AG04450 (cell line): ENCODE results near the gene CDK14. TPM values are rescaled to one million over a fixed set of nuclear protein-coding genes. Genes with fewer than 3 reads are reported as not detected.
"Not testable (repeated sequence)": the region's sequence is repeated elsewhere in the genome, so short reads cannot be mapped to it uniquely, and the experiment has no call there.

ENCODE experiments used
- CTCF ChIA-PET: fragments of 300-600, 350-600 bp; formaldehyde crosslinking; extraction: SDS; loops from one replicate; lab custom pipeline; 2022; ENCODE audit warnings: antibody characterized with exemption, inconsistent platforms; lab: Charles Lee
- POLR2A ChIA-PET: fragments of 350-600 bp; formaldehyde crosslinking; extraction: SDS; loops from one replicate; lab custom pipeline; 2021; ENCODE audit warnings: antibody characterized with exemption, inconsistent platforms; lab: Yijun Ruan, JAX
- DNase-seq: peaks from one replicate; pipeline ENCODE4 v3.0.0-alpha.2; 2011; ENCODE audit warnings: low read depth, low spot score
- H3K27ac ChIP-seq: one replicate; pipeline ENCODE4 v1.5.1; 2012; ENCODE audit warnings: low read depth, low read length, control low read depth
- H3K27me3 ChIP-seq: one replicate; pipeline ENCODE4 v1.6.0; 2012; ENCODE audit warnings: low read length; ENCODE audit not compliant: control insufficient read depth, insufficient read depth
- H3K4me3 ChIP-seq: 2 replicates; pipeline ENCODE4 v1.5.1; 2011; ENCODE audit warnings: mild to moderate bottlenecking, low read depth, low read length, control low read depth
- H3K9me3 ChIP-seq: 2 replicates; pipeline ENCODE4 v1.5.1; 2012; ENCODE audit warnings: low read length; ENCODE audit not compliant: control insufficient read depth, insufficient read depth
- CTCF ChIP-seq: IDR thresholded peaks from 2 replicates; pipeline ENCODE4 v1.5.1; 2011; ENCODE audit warnings: low read depth, low read length, control low read depth, inconsistent platforms
- polyA plus RNA-seq: library from polyadenylated mRNA; depleted of rRNA; stranded (reverse); fragments of >200 nt; gene quantifications from 2 replicates; pipeline ENCODE4 v1.2.3, GENCODE V29; 2011

Gene CDK14
- polyA plus RNA-seq, 1 experiment: 28.4 TPM

DNA sequence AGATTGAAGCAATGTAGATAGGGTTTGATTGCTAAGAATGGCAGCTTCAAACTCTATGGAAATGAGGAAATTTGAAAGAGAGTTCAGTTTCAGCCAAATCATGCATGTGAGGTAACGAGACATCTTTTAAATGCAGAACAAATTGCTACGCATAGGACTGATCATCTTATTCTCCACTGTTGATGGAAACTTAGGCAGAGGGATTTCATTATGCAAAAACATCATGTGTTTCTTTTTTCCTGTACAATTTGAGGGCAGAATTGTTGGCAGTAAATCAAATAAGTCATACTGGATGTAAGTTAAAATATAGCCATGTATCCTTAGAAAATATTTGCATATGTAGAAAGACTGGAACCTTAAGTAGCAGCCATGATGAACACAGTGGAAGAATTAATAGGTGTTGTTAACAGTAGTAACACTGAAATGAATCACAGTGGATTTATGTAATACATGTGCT is 327.4 kb downstream of the CDK14 start:
- no peak overlapping the region for H3K4me3 ChIP-seq
- CTCF ChIA-PET: no interaction called here
- DNase-seq: no peak
- POLR2A ChIA-PET: no interaction called here
- no peaks in the 10 kb centered on the region for H3K27me3 ChIP-seq
- H3K9me3 ChIP-seq: no peaks in the 10 kb centered on the region
- TF ChIP-seq CTCF: no peak
- no peak overlapping the region for H3K27ac ChIP-seq

DNA sequence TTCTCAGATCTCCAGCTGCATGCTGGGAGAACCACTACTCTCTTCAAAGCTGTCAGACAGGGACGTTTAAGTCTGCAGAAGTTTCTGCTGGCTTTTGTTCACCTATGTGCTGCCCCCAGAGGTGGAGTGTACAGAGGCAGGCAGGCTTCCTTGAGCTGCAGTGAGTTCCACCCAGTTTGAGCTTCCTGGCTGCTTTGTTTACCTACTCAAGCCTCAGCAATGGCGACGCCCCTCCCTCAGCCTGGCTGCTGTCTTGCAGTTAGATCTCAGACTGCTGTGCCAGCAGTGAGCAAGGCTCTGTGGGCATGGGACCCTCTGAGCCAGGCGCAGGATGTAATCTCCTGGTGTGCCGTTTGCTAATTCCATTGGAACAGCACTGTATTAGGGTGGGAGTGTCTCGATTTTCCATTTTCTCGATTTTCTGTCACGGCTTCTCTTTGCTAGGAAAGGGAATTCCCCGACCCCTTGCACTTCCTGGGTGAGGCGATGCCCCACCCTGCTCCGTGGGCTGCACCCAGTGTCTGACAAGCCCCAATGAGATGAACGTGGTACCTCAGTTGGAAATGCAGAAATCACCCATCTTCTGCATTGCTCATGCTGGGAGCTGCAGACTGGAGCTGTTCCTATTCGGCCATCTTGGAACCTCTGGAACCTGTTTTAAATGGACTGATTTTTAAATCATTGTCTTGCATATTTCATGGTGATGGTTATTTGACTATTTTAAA is 332.7 kb downstream of the CDK14 start:
- H3K4me3 ChIP-seq, CTCF ChIA-PET, DNase-seq, H3K9me3 ChIP-seq, H3K27me3 ChIP-seq, POLR2A ChIA-PET, H3K27ac ChIP-seq: not testable (repeated sequence)

GRCh38 chr7:90931986-90932916 is 336.1 kb downstream of the CDK14 start:
- H3K4me3 ChIP-seq: no peak overlapping the region
- CTCF ChIA-PET: interaction anchor here (0.6 to 0.7 kb wide), 2 partner anchors 158 to 779 kb away, joined by 3 read pairs; no protein-coding TSS in a partner anchor
- DNase-seq: no peak
- no peak for TF ChIP-seq CTCF
- no peaks in the 10 kb centered on the region; the same call in 1 of the 2 replicates for H3K9me3 ChIP-seq
- no peaks in the 10 kb centered on the region for H3K27me3 ChIP-seq
- POLR2A ChIA-PET: no interaction called here
- no peak overlapping the region for H3K27ac ChIP-seq

GRCh38 chr7:90933041-90933440 is 336.9 kb downstream of the CDK14 start:
- H3K27me3 ChIP-seq: no peaks in the 10 kb centered on the region
- POLR2A ChIA-PET: no interaction called here
- CTCF ChIA-PET: interaction anchor here (0.6 to 0.7 kb wide), 2 partner anchors 157 to 780 kb away, joined by 3 read pairs; no protein-coding TSS in a partner anchor
- no peaks in the 10 kb centered on the region; the same call in 1 of the 2 replicates for H3K9me3 ChIP-seq
- DNase-seq: no peak
- H3K27ac ChIP-seq: no peak overlapping the region
- H3K4me3 ChIP-seq: no peak overlapping the region
- no peak for TF ChIP-seq CTCF

DNA sequence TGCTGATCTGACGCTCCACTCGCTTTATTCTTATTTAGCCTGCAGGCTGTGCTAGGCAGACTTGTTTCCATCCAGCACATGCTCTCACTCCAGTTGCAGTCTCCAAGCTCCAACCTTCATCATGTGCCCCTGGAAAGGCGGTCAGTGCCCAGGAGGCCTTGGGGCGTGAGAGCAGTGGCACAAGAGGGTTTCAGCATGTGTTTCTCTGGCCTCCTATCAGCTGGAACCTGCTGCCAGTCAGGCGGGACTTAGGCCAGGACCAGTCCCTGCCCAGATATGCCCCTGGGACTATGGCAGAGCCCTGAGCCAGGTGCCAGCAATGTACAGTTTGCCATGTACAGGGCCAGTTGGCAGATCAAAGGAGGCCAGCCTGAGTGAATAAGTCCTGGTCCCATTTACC is 337.9 kb downstream of the CDK14 start:
- no peaks in the 10 kb centered on the region; the same call in 1 of the 2 replicates for H3K9me3 ChIP-seq
- ChIA-PET POLR2A (no interaction called here), CTCF (interaction anchor here (0.9 kb wide), 1 partner anchor 13 kb away, joined by 4 read pairs; no protein-coding TSS in a partner anchor)
- DNase-seq: no peak
- no peak for TF ChIP-seq CTCF
- no peak overlapping the region for H3K27ac ChIP-seq
- no peak overlapping the region for H3K4me3 ChIP-seq
- no peaks in the 10 kb centered on the region for H3K27me3 ChIP-seq
